SK-N-SH treated with all-trans-retinoic acid at 6 μM for 48 hours (cell line): ENCODE measurements around the gene MEIS3.

ENCODE experiments used
- ATAC-seq: fragments of 200-7000 bp; cut with Tn5 transposase; 3 replicates; pipeline ENCODE4 v1.9.1; 2020; ENCODE audit warnings: mild to moderate bottlenecking, moderate library complexity
- ARNTL ChIP-seq: fragments of 450-650 bp; formaldehyde crosslinking; IDR thresholded peaks from 2 replicates; pipeline ENCODE4 v1.5.0; 2020; ENCODE audit warnings: low read depth, mild to moderate bottlenecking, moderate library complexity, borderline replicate concordance
- BACH2 ChIP-seq: fragments of 250-450 bp; sonication (Bioruptor Pico); IDR thresholded peaks from 2 replicates; pipeline ENCODE4 v1.9.0; 2021; ENCODE audit warnings: mild to moderate bottlenecking, borderline replicate concordance
- CREB5 ChIP-seq: fragments of 250-450 bp; sonication (Bioruptor Pico); IDR thresholded peaks from 2 replicates; pipeline ENCODE4 v1.5.1; 2020; ENCODE audit warnings: low read depth, mild to moderate bottlenecking, moderate library complexity
- GLIS3 ChIP-seq: fragments of 250-450 bp; sonication (Bioruptor Pico); IDR thresholded peaks from 2 replicates; pipeline ENCODE4 v1.5.0; 2020; ENCODE audit warnings: mild to moderate bottlenecking, moderate library complexity
- ISL1 ChIP-seq: fragments of 250-450 bp; sonication (Bioruptor Pico); IDR thresholded peaks from 2 replicates; pipeline ENCODE4 v2.1.2; 2022; ENCODE audit warnings: mild to moderate bottlenecking, moderate library complexity
- OSR1 ChIP-seq: fragments of 250-450 bp; sonication (Bioruptor Pico); IDR thresholded peaks from 2 replicates; pipeline ENCODE4 v1.8.0; 2022; ENCODE audit warnings: moderate library complexity, mild to moderate bottlenecking, inconsistent platforms
- PATZ1 ChIP-seq: fragments of 250-450 bp; sonication (Bioruptor Pico); IDR thresholded peaks from 2 replicates; pipeline ENCODE4 v1.8.0; 2020; ENCODE audit warnings: mild to moderate bottlenecking, moderate library complexity, borderline replicate concordance
- POU6F1 ChIP-seq: fragments of 250-450 bp; sonication (Bioruptor Pico); IDR thresholded peaks from 2 replicates; pipeline ENCODE4 v1.8.0; 2021; ENCODE audit warnings: low read depth, mild to moderate bottlenecking, moderate library complexity, borderline replicate concordance
- PPARA ChIP-seq: fragments of 250-450 bp; sonication (Bioruptor Pico); IDR thresholded peaks from 2 replicates; pipeline ENCODE4 v1.5.0; 2020; ENCODE audit warnings: mild to moderate bottlenecking, borderline replicate concordance
- SNAI2 ChIP-seq: fragments of 250-450 bp; sonication (Bioruptor Pico); IDR thresholded peaks from 2 replicates; pipeline ENCODE4 v1.5.0; 2020; ENCODE audit warnings: mild to moderate bottlenecking, moderate library complexity
- TOX ChIP-seq: fragments of 250-450 bp; sonication (Bioruptor Pico); IDR thresholded peaks from 2 replicates; pipeline ENCODE4 v1.8.0; 2021; ENCODE audit warnings: mild to moderate bottlenecking, moderate library complexity, borderline replicate concordance
- TSHZ2 ChIP-seq: fragments of 250-450 bp; sonication (Bioruptor Pico); IDR thresholded peaks from 2 replicates; pipeline ENCODE4 v1.5.0; 2020; ENCODE audit warnings: mild to moderate bottlenecking, moderate library complexity
- ZFP3 ChIP-seq: fragments of 250-450 bp; sonication (Bioruptor Pico); IDR thresholded peaks from 2 replicates; pipeline ENCODE4 v1.5.0; 2020; ENCODE audit warnings: mild to moderate bottlenecking, moderate library complexity
- ZNF565 ChIP-seq: fragments of 450-650 bp; formaldehyde crosslinking; conservative IDR thresholded peaks from 2 replicates; pipeline ENCODE4 v1.5.0; 2020; ENCODE audit warnings: low read depth, mild to moderate bottlenecking, moderate library complexity
- ZNF70 ChIP-seq: fragments of 450-650 bp; formaldehyde crosslinking; IDR thresholded peaks from 2 replicates; pipeline ENCODE4 v1.5.0; 2020; ENCODE audit warnings: mild to moderate bottlenecking, moderate library complexity
- ZNF8 ChIP-seq: fragments of 450-650 bp; formaldehyde crosslinking; IDR thresholded peaks from 2 replicates; pipeline ENCODE4 v1.5.0; 2020; ENCODE audit warnings: mild to moderate bottlenecking, moderate library complexity

The MEIS3 gene

GRCh38 chr19:47423203-47423882 is 4.0 kb upstream of the MEIS3 start (continued):
- TF ChIP-seq ARNTL (CRISPR knock-in tag) (no peak), ZNF8 (CRISPR knock-in tag) (no peak), PPARA (CRISPR knock-in tag) (no peak), BACH2 (no peak), ZNF565 (CRISPR knock-in tag) (no peak), GLIS3 (no peak), TSHZ2 (no peak), OSR1 (no peak), ISL1 (CRISPR knock-in tag) (no peak), ZFP3 (no peak), SNAI2 (CRISPR knock-in tag) (no peak)

- ATAC-seq: no peak
Observed at GRCh38 chr19:47422417-47423163, 3.3 kb upstream of the MEIS3 start.

GRCh38 chr19:47421844-47422395 is 2.6 kb upstream of the MEIS3 start:
- ATAC-seq: peak; percentile 33
- TF ChIP-seq ARNTL (CRISPR knock-in tag) (no peak), PATZ1 (CRISPR knock-in tag) (peak; percentile 82; the same call in 1 of the 2 replicates)

More at GRCh38 chr19:47422417-47423163, 3.3 kb upstream of the MEIS3 start:
- TF ChIP-seq SNAI2 (CRISPR knock-in tag) (no peak), PPARA (CRISPR knock-in tag) (no peak), TOX (CRISPR knock-in tag) (no peak), TSHZ2 (no peak), ZFP3 (no peak)

- no peak for ATAC-seq
- TF ChIP-seq OSR1 (no peak), PATZ1 (CRISPR knock-in tag) (no peak), POU6F1 (CRISPR knock-in tag) (no peak), CREB5 (no peak), SNAI2 (CRISPR knock-in tag) (no peak), ZFP3 (no peak), TSHZ2 (no peak), ZNF70 (CRISPR knock-in tag) (no peak), ZNF565 (CRISPR knock-in tag) (no peak)
Observed at GRCh38 chr19:47421244-47421786, 2.0 kb upstream of the MEIS3 start.
